ENCODE results near the gene ERBB4. TPM values are rescaled to one million over a fixed set of nuclear protein-coding genes. Genes with fewer than 3 reads are reported as not detected.

ERBB4 gene
- total RNA-seq, 1 donor, result 5.8 TPM

DNA sequence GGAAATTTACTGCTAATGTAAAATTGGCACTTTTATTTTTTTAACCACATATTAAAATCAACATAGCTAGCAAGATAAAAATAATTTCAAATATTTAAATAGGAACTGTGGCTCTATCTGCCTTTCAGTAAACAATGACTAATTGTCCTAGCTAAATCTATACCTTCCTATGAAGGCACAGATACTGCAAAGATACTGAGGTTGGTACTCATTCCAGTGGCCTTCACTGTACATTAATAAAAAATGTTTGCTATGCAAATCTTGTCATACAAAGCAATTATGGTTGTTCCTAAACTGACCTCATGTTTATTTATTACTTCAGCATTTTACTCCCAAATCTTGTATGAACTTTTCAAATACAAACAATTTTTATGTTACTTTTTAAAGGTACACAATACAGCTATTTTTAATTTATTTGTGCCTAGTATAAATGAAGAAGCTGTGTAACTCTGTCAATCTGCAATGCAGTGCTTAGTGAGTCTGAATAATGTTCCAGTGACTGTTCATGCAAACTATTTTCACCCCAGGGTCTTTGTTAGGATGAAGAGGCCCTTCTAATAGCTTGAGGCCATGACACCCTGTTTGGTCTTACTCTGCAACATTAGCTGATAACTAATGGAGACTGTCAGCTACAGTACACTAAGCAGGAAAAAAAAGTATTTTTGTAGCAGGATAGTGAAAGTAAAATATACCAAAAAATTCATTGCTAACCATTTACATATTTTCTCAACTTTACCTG lies 9.3 kb upstream of the ERBB4 start:
- no peak for DNase-seq (ENCODE audit: low read depth)
- TF ChIP-seq, protein P1, sequence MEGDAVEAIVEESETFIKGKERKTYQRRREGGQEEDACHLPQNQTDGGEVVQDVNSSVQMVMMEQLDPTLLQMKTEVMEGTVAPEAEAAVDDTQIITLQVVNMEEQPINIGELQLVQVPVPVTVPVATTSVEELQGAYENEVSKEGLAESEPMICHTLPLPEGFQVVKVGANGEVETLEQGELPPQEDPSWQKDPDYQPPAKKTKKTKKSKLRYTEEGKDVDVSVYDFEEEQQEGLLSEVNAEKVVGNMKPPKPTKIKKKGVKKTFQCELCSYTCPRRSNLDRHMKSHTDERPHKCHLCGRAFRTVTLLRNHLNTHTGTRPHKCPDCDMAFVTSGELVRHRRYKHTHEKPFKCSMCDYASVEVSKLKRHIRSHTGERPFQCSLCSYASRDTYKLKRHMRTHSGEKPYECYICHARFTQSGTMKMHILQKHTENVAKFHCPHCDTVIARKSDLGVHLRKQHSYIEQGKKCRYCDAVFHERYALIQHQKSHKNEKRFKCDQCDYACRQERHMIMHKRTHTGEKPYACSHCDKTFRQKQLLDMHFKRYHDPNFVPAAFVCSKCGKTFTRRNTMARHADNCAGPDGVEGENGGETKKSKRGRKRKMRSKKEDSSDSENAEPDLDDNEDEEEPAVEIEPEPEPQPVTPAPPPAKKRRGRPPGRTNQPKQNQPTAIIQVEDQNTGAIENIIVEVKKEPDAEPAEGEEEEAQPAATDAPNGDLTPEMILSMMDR (IDR thresholded peaks at IDR 0.05; ENCODE audit: insufficient read depth, low read length), result no peak
- no peak overlapping the region for H3K4me3 ChIP-seq (ENCODE audit: low read depth, low read length)

DNA sequence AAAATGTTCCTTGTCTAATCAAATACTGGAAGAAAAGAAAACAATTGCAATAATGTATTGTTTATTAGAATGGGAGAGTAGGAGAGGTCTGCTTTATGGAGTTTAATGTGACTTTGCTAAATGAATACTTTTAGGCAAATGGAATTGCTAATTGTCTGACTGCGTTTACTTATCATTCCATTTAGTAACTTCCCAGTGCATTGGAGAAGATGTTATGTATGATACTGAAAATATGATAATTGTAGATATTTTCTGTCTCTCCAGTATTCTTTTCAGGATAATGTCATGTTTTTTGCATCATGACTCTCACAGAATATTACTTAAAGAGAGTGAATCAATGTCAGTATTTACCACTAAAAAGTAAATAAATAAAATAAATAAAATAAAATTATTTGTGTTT lies 8.1 kb upstream of the ERBB4 start:
- DNase-seq (ENCODE audit: low read depth), result no peak
- no peak overlapping the region for H3K4me3 ChIP-seq (ENCODE audit: low read depth, low read length)
- TF ChIP-seq, protein P1 (IDR thresholded peaks at IDR 0.05; ENCODE audit: insufficient read depth, low read length), result no peak

DNA sequence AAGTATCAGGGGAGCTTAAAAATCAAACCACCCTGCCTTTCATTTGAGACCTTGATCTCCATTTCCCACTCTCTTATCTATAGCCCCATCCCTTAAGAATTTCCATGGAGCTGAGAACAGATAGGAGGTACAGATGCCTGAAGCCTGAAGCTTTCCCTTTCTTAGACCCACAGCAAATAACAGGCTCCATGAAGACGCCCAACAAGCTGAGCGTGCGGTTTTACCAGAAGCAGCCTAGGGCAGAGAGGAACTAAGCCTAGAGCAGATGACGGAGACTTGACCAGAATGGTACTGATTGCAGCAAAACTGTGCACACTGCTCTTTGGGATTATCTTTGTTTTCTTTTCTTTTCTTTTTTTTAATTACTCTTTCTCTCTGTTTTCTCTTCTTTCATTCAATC lies 1.7 kb upstream of the ERBB4 start:
- TF ChIP-seq, protein P1 (IDR thresholded peaks at IDR 0.05; ENCODE audit: insufficient read depth, low read length), result no peak

DNA sequence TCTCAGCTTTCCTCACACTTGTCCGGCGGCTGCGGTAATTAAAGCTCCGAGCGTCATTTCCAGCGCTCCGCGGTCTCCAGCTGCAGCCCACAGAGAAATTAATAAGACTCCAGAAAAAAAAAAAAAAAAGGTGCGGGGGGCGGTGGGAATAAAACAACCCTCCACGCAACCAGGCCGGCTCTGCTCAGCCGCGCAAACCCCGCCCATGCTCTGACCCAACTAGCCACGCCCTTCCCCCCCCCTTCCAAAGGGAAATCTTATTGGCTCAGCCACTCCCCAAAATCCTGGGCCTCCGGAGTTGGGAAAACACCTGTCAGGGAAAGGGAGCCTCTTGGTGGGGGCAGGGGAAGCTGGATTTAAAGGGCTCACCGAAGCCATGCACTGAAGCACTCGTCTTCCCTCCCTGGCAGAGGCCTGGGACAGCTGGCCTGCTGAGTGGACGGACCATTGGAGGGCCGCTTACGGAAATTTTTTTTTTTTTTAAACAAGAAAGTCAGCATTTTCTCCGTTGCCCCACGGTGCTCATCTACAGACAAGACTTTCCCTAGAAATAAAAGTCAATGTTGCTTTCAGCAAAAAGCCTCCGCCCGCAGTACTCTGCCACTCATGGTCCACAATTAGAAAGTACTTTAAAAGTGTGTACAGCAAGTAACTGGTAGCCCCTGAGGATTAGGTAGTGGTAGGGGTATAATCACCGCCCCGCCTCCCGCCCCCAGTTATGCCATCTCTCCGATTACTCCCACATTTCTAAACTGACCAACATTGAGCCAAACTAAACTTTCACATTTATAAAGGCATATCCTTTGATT lies 674 bp upstream of the ERBB4 start:
- TF ChIP-seq, protein P1 (IDR thresholded peaks at IDR 0.05; ENCODE audit: insufficient read depth, low read length), result no peak
- no peak for DNase-seq (ENCODE audit: low read depth)

More for the DNA sequence above, 1.7 kb upstream of the ERBB4 start:
- no peak for DNase-seq (ENCODE audit: low read depth)
- H3K4me3 ChIP-seq (ENCODE audit: low read depth, low read length), result no peak overlapping the region

DNA sequence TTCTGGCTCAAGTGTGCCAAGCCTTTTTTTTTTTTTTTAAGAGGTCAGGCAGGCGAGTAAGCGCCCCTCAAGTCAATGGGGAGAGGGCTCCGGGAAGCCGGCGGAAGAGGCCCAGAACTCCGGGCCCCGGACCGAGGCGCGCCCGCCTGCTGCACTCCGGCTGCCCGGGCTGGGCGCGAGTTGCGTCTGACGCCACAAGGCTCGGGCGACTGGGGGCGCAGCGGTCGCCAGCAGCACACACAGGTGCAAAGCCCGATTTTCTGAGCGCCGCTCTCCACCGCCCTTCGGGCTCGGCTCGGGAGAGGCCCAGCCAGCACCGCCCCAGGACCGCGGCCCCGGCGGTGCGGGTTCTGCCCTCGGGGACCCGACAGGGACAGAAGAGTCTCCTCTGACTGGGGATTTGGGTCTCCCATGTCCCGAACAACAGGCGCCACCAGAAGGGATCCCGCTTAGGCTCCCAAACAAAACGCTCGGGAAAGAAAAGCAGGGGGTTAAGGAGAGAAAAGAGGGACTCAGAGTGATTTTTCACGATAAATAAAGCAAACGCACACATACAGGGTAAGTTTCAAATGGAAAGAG lies 787 bp downstream of the ERBB4 start:
- TF ChIP-seq, protein P1 (IDR thresholded peaks at IDR 0.05; ENCODE audit: insufficient read depth, low read length), result no peak
- no peak for DNase-seq (ENCODE audit: low read depth)
- peak overlapping the region; percentile 72 for H3K4me3 ChIP-seq (ENCODE audit: low read depth, low read length)

More for the DNA sequence above, 674 bp upstream of the ERBB4 start:
- peak overlapping the region; percentile 72 for H3K4me3 ChIP-seq (ENCODE audit: low read depth, low read length)

DNA sequence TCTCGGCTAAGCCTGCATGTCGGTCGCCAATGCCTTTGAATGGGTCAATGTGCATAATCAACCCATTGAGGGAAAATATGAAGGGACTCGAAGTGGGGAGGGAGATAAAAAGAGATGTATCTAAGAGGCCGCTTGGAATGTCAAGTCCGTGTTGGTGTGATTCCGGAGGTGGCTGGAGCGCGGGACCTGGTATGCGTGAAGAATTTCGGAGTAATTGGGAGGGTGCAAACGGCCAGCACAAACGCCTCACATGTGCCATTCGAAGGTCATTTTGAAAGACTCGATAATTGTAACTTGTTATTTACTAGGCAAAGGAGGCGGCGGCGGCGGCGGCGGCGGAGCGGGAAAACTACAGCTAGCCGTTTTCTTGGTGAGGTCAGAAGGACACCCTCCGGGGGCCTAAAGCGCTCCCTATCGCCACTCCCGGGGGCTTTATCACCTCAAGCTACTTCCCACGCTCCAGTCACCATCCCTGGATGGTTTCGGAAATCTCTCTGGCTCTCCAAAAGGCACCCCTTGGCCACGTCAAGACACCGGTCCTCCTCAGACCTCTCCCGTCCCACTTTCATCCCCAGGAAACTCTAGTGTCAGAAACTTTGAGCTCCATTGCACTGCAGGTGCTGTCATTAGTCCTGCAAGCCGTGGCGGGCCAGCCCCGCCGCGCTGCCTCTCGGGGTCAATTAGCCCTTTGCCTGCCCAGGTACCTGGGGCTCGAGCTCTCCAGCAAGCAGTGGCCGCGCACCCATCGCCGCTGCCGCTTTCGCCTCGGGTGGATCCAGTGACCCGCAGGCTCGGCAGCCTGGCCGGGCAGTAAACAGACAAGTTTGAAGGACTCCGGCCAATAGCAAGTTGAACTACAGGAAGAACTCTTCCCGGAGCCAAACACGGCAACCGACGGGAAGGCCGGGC lies 1.5 kb downstream of the ERBB4 start:
- no peak for DNase-seq (ENCODE audit: low read depth)
- TF ChIP-seq, protein P1 (IDR thresholded peaks at IDR 0.05; ENCODE audit: insufficient read depth, low read length), result no peak
- H3K4me3 ChIP-seq (ENCODE audit: low read depth, low read length), result peak overlapping the region; percentile 72

All from fibroblast of the aortic adventitia (primary cell).